Stimulated activated CD4-positive, alpha-beta T cell treated with anti-CD3 and anti-CD28 coated beads, Interleukin-2, amount 100 ng/mL, for 4 hours (primary cell): Measurements from ENCODE around the gene FAR1.
"Not testable (repeated sequence)": the region's sequence is repeated elsewhere in the genome, so short reads cannot be mapped to it uniquely, and the experiment has no call there.

ENCODE experiments used
- DNase-seq: peaks from one replicate; pipeline ENCODE4 v3.0.0-alpha.2; 2020; ENCODE audit warnings: low read depth

The FAR1 gene

GRCh38 chr11:13668102-13668956, at the start of gene FAR1:
Gene FAR1, plus strand, starts transcription at chr11:13668668. Its CDS starts 26,098 bp downstream, at chr11:13694766.
- peak; percentile 93 for DNase-seq

- no peak for DNase-seq
Observed at GRCh38 chr11:13620063-13620462, 48.4 kb upstream of the FAR1 start.

- DNase-seq = not testable (repeated sequence)
Observed at GRCh38 chr11:13626818-13627217, 41.6 kb upstream of the FAR1 start.

- not testable (repeated sequence) for DNase-seq
Observed at GRCh38 chr11:13628634-13629033, 39.8 kb upstream of the FAR1 start.

- DNase-seq = no peak
Observed at GRCh38 chr11:13629779-13630178, 38.7 kb upstream of the FAR1 start.

GRCh38 chr11:13635290-13635689, 33.2 kb upstream of the FAR1 start:
- no peak for DNase-seq

GRCh38 chr11:13635804-13636203, 32.7 kb upstream of the FAR1 start:
- no peak for DNase-seq

GRCh38 chr11:13637125-13638069, 31.1 kb upstream of the FAR1 start:
- DNase-seq = no peak

- no peak for DNase-seq
Observed at GRCh38 chr11:13638422-13638821, 30.0 kb upstream of the FAR1 start.

GRCh38 chr11:13644997-13645687, 23.3 kb upstream of the FAR1 start:
- no peak for DNase-seq

- DNase-seq = no peak
Observed at GRCh38 chr11:13647391-13647790, 21.1 kb upstream of the FAR1 start.

- no peak for DNase-seq
Observed at GRCh38 chr11:13649619-13650018, 18.8 kb upstream of the FAR1 start.

- not testable (repeated sequence) for DNase-seq
Observed at GRCh38 chr11:13651515-13651914, 17.0 kb upstream of the FAR1 start.

GRCh38 chr11:13661074-13661623, 7.3 kb upstream of the FAR1 start:
- no peak for DNase-seq

GRCh38 chr11:13663631-13664071, 4.8 kb upstream of the FAR1 start:
- no peak for DNase-seq

- no peak for DNase-seq
Observed at GRCh38 chr11:13664351-13664750, 4.1 kb upstream of the FAR1 start.

- no peak for DNase-seq
Observed at GRCh38 chr11:13666708-13667107, 1.8 kb upstream of the FAR1 start.

- no peak for DNase-seq
Observed at GRCh38 chr11:13667245-13667644, 1.2 kb upstream of the FAR1 start.

- DNase-seq = no peak
Observed at GRCh38 chr11:13667795-13668101, 720 bp upstream of the FAR1 start.

GRCh38 chr11:13668957-13669521, 571 bp downstream of the FAR1 start:
- DNase-seq = peak; percentile 30
